Muscle of leg (tissue), 11 donors: ENCODE data around the gene KDELR3. TPM values are rescaled to one million over a fixed set of nuclear protein-coding genes. Genes with fewer than 3 reads are reported as not detected.

Experiments
- DNase-seq: peaks from one replicate; pipeline ENCODE4 v3.0.0; 2013
- H3K27ac ChIP-seq: one replicate; pipeline ENCODE4 v1.5.1; 2013; ENCODE audit warnings: mild to moderate bottlenecking, low read length, control low read depth
- H3K27me3 ChIP-seq: one replicate; pipeline ENCODE4 v1.6.1; 2013; ENCODE audit warnings: low read length; ENCODE audit not compliant: control insufficient read depth, insufficient read depth
- H3K36me3 ChIP-seq: one replicate; pipeline ENCODE4 v1.6.1; 2013; ENCODE audit warnings: low read length; ENCODE audit not compliant: control insufficient read depth, insufficient read depth
- H3K4me1 ChIP-seq: one replicate; pipeline ENCODE4 v1.6.1; 2013; ENCODE audit warnings: low read length; ENCODE audit not compliant: control insufficient read depth, insufficient read depth
- H3K4me3 ChIP-seq: one replicate; pipeline ENCODE4 v1.5.1; 2013; ENCODE audit warnings: low read length, control low read depth
- H3K9me3 ChIP-seq: replicated peaks from 2 replicates; pipeline ENCODE4 v1.6.1; 2013; ENCODE audit warnings: low read depth, low read length; ENCODE audit not compliant: control insufficient read depth
- WGBS: methylation state at CpG from one replicate; pipeline ENCODE4 v1.1.5; 2013; ENCODE audit warnings: missing lambda C conversion rate; ENCODE audit not compliant: insufficient coverage; 5-methylcytosine and 5-hydroxymethylcytosine counted together
- polyA plus RNA-seq, 8 donors: library from polyadenylated mRNA; unstranded; fragments of 120-200 nt; gene quantifications; one replicate each; pipeline versions ENCODE4 v1.2.1 to v1.2.3, GENCODE V29; 2013; ENCODE audit warnings: inconsistent platforms in 1 of 8, low replicate concordance in 1 of 8; ENCODE audit not compliant: insufficient read length in 8 of 8, insufficient read depth in 1 of 8
- total RNA-seq: library from RNA; stranded (reverse); fragments of 120-200 nt; gene quantifications from one replicate; pipeline ENCODE4 v1.2.4, GENCODE V29; 2013

KDELR3 gene
- total and polyA plus RNA-seq, 9 donors: 20.6 to 48.0 (median 31.3) TPM

GRCh38 chr22:38491707-38492348 is 23.9 kb downstream of the KDELR3 start:
- DNase-seq: no peak
- H3K27ac ChIP-seq: no peak overlapping the region
- no peaks in the 10 kb centered on the region for H3K4me1 ChIP-seq
- no peaks in the 10 kb centered on the region for H3K27me3 ChIP-seq
- no peaks in the 10 kb centered on the region for H3K9me3 ChIP-seq
- WGBS: 50% methylated on average over 1 of the region's 5 CpGs
- H3K4me3 ChIP-seq: no peak overlapping the region
- peaks cover 74% of the 10 kb centered on the region for H3K36me3 ChIP-seq

- Histone ChIP-seq H3K36me3 (peaks cover 81% of the 10 kb centered on the region), H3K9me3 (no peaks in the 10 kb centered on the region), H3K27ac (no peak overlapping the region), H3K4me3 (no peak overlapping the region), H3K4me1 (no peaks in the 10 kb centered on the region), H3K27me3 (no peaks in the 10 kb centered on the region)
- no peak for DNase-seq
- WGBS: no CpG with 5 or more reads among the region's 2 CpGs
Measured at GRCh38 chr22:38494498-38494897, 26.6 kb downstream of the KDELR3 start.

- no peaks in the 10 kb centered on the region for H3K27me3 ChIP-seq
- no peaks in the 10 kb centered on the region for H3K9me3 ChIP-seq
- 84% methylated on average over 7 of the region's 12 CpGs for WGBS
- H3K36me3 ChIP-seq: peaks cover 80% of the 10 kb centered on the region
- H3K4me1 ChIP-seq: no peaks in the 10 kb centered on the region
- H3K27ac ChIP-seq: no peak overlapping the region
- DNase-seq: no peak
- no peak overlapping the region for H3K4me3 ChIP-seq
Measured at GRCh38 chr22:38494939-38495338, 27.0 kb downstream of the KDELR3 start.

GRCh38 chr22:38497869-38498268 is 30.0 kb downstream of the KDELR3 start:
- H3K4me1 ChIP-seq: peaks cover 3% of the 10 kb centered on the region
- no peaks in the 10 kb centered on the region for H3K9me3 ChIP-seq
- DNase-seq: no peak
- WGBS: no CpG with 5 or more reads among the region's 3 CpGs
- no peak overlapping the region for H3K4me3 ChIP-seq
- H3K27me3 ChIP-seq: no peaks in the 10 kb centered on the region
- peaks cover 73% of the 10 kb centered on the region for H3K36me3 ChIP-seq
- H3K27ac ChIP-seq: no peak overlapping the region

- Histone ChIP-seq H3K4me3 (no peak overlapping the region), H3K27ac (no peak overlapping the region), H3K36me3 (peaks cover 51% of the 10 kb centered on the region), H3K4me1 (peaks cover 9% of the 10 kb centered on the region), H3K27me3 (no peaks in the 10 kb centered on the region), H3K9me3 (no peaks in the 10 kb centered on the region)
- 83% methylated on average over 6 of the region's 10 CpGs for WGBS
- no peak for DNase-seq
Measured at GRCh38 chr22:38501797-38502672, 34.1 kb downstream of the KDELR3 start.

GRCh38 chr22:38503021-38503420 is 35.1 kb downstream of the KDELR3 start:
- H3K4me3 ChIP-seq: no peak overlapping the region
- no peak overlapping the region for H3K27ac ChIP-seq
- peaks cover 14% of the 10 kb centered on the region for H3K4me1 ChIP-seq
- H3K9me3 ChIP-seq: no peaks in the 10 kb centered on the region
- no peaks in the 10 kb centered on the region for H3K27me3 ChIP-seq
- no CpG with 5 or more reads among the region's 4 CpGs for WGBS
- no peak for DNase-seq
- peaks cover 41% of the 10 kb centered on the region for H3K36me3 ChIP-seq

- WGBS: 0% methylated on average over 10 of the region's 35 CpGs
- Histone ChIP-seq H3K27me3 (no peaks in the 10 kb centered on the region), H3K9me3 (no peaks in the 10 kb centered on the region), H3K4me1 (peaks cover 14% of the 10 kb centered on the region), H3K27ac (peak overlapping the region; percentile 95), H3K4me3 (peak overlapping the region; percentile 63), H3K36me3 (peaks cover 24% of the 10 kb centered on the region)
- DNase-seq: peak; percentile 57
Measured at GRCh38 chr22:38504731-38505540, 37.0 kb downstream of the KDELR3 start.

GRCh38 chr22:38505541-38506117 is 37.7 kb downstream of the KDELR3 start:
- under 1% methylated on average over 67 of the region's 69 CpGs for WGBS
- peaks cover 14% of the 10 kb centered on the region for H3K4me1 ChIP-seq
- H3K4me3 ChIP-seq: peak overlapping the region; percentile 63
- H3K27ac ChIP-seq: peak overlapping the region; percentile 95
- H3K36me3 ChIP-seq: peaks cover 18% of the 10 kb centered on the region
- H3K27me3 ChIP-seq: no peaks in the 10 kb centered on the region
- DNase-seq: peak; percentile 90
- no peaks in the 10 kb centered on the region for H3K9me3 ChIP-seq

GRCh38 chr22:38506118-38506962 is 38.4 kb downstream of the KDELR3 start, which contains the start of gene DDX17:
DDX17 (minus strand) TSS chr22:38506311.
- under 1% methylated on average over 83 of the region's 83 CpGs for WGBS
- DNase-seq: peak; percentile 100

More at GRCh38 chr22:38506118-38506962, 38.4 kb downstream of the KDELR3 start, which contains the start of gene DDX17:
- Histone ChIP-seq H3K27ac (peak within 1 kb of the TSS; percentile 97), H3K4me3 (peak within 1 kb of the TSS; percentile 63), H3K4me1 (peaks cover 14% of the 10 kb centered on the region), H3K36me3 (peaks cover 16% of the 10 kb centered on the region), H3K9me3 (no peaks in the 10 kb centered on the region), H3K27me3 (no peaks in the 10 kb centered on the region)
